GM19452 (cell line): ENCODE results near the gene HOXA6.

Source experiments
- ATAC-seq: cut with Tn5 transposase; IDR thresholded peaks from one replicate; pipeline ENCODE4 v1.9.1; 2021; ENCODE audit not compliant: unreplicated experiment

Gene HOXA6

GRCh38 chr7:27147199-27148030, at the start of gene HOXA6:
Gene HOXA6 (minus strand): TSS chr7:27147774. CDS start chr7:27147749, 25 bp downstream.
- no peak for ATAC-seq

DNA sequence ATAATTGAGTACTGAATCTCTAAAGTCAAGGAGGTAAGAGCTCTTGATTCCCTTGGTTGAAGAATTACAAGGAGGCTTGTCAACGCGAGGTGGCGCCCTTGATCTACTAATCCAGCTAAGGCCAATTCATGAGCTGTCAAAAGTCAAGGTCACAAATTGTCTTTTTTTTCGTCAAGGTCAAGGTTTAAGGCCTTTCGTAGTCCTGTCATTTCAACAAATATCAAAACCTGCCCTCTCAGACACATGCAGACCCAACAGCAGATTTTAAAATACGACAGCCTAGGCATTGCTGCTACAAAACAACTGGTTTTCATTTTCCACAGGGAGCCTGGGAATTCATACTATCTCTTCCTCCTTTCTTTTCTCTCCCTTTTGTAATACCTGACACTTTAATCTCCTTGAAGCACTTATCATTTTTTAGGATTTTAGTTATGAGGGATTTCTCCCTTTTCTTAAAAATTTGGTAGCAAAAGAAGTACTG, 48.8 kb upstream of the HOXA6 start:
- ATAC-seq: no peak

DNA sequence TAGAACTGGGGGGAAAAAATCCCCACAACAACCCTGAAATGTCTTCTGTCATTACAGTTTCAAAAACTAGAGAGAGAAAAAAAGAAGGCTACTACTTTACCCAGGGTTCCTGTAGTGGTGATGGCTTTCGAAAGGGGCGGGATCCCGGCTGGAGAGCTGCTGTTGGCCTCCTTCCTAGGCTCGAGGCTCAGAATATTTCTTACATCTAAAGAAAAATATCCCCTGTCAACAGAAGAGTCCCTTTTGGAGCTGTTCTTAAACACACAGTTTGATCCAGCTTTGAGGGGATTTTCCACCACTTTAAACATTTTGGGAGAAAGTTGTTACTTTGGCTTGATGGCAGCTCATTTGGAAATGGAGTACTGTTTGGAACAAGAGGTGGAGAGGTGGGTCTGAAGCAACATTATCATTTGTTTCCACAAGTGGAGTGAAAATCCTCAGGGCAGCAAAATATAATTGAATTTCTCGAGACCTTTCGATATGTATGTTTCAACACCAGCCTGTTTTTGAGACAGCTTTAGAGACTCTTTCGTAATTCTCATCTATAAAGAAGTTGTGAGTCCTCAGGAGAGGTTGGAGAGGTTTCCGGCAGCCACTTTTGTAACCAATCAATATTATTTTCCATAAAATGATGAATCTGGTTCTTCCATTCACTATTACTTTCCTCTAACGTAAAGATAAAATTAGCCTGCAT, 47.3 kb upstream of the HOXA6 start:
- no peak for ATAC-seq

DNA sequence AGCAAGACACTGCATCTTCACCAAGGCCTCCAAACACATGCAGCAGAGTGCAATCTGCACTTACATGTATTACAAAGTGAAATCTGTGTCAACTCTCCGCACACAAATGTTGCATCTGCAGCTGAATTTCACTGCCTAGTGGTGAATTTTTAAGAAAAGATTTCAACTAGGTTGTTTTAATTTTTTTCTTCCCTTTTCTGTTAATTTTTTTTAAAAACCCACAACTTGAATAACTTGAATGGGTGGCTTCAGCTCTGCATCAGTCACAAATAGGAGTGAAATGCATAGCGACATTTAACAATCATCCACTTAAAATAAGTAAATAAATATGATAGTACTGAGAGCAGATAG, 46.4 kb upstream of the HOXA6 start:
- ATAC-seq: no peak

DNA sequence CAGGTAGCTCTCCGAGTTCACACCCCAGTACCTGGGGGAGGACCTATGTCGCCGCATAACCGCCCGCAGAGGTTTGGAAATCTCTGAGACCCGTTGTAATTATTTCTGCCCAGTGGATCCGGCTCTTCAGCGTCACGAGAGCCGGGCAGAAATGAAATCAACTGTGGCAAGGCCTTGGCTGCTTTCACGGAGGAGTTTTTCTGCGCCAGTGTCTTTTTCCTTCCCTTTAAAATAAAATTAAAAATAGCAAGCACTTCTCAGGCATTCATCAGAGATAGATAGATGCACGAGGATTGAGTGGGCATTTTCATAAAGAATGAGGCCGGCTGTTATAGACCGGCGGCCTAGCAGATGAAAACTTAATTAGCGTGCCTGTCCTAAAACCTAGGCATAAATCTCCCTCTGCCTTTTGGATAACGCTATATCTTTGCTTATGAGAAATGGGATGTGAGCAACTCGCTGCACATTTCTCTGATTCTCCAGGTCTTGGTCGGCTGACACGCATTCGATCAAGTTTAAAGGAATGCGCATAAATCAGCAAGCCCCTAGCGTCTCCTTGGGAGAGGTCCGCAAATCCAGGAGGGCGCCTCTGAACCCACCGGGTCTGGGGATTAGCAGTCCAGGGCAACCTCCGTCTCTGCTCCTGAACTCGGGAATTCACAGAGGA, 45.9 kb upstream of the HOXA6 start:
- ATAC-seq: no peak

- ATAC-seq: no peak
Measured at GRCh38 chr7:27192546-27193334, 45.2 kb upstream of the HOXA6 start.

GRCh38 chr7:27191833-27192545, 44.4 kb upstream of the HOXA6 start:
- no peak for ATAC-seq

DNA sequence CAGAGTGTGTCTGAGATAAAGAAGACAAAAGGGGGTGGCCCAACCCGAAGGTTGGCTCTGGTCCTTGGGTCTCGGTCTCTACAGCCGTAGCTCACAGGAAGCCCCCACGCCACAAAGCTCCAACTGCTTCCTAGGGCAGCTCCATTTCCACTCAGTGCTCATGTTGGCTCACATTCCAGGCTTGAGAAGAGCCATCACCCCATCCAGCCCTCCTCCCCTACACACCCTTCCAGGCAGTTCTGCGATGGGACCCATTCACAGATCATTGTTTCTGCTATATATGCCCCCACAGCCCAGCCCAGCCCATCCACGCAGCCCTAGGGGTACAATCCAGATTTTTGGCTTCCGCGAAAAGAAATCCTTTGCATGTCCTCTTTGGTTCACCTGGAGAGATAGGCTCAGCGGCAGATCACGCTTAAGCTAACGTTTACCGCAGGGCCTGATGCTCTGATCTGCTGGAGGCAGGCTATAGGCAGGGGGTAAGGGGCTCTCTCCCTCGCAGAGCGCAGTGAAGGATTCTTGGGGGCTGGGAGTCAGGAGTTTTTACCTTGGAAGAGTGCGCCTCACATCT, 43.7 kb upstream of the HOXA6 start:
- ATAC-seq: no peak

DNA sequence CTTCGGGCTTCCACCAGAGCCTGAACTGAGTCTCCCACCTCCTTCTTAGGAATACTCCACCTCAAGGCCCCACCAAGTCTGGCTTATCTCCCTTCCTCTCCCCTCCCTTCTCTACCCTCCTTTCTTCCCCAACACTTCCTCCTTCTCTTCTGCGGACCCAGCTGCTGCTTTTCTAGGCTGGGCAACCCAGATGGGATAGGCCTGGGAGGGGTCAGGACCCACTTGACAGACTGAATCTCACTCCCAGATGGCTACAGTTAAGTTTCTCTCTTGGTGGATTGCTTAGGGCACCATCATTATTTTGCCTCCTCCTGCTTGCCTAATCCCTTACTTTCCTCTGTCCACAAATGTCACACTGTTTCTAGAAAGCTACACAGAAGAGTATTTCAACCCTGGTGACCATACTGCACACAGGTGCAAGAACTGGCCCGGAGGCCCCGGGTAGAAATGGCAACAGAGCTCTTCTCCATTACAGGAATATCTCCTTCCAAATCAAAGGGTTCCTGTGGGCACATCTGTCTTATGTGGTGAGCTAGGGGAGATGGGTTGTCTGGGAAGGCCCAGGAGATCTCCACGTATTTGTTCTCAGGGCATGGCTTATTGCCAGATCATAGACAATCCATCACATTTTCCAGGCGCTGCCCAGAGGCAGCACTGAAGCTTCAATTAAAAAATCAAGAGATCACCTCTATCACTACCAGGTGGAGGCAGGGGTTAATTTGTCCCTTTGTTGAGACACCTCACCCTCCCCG, 42.6 kb upstream of the HOXA6 start:
- ATAC-seq: no peak

DNA sequence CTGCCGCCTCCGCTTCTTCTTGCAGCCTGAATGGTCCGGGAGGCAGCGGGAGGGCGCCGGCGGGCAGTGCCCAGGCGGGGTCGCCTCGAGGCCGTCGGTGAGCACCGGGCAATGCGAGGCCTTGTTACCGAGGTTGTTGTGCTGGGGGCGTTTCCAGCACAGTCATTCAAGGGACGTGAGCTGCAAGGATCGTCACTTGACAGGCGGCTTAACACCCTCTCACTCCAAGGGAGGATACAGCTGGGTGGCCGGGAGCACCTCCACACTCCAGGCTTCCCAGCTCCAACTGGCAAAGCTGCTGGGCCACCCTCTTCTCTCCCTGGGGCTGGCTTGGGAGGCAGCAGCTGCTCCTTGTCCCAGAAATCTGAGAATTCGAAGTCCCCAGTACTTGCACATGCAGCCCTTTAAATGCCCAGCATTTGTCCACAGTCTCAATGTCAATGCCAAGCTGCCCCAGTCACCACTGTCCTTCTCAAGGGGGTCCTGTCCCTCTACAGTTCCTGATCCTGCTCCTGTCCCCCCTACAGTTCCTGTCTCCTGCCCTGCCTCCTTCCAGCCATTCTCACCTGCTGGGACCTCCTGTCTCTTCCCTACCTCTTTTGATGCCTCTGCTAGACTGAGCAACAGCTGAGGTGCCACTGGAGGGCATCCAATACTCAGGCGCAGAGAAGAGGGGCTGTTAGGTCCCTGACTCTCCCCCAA, 41.9 kb upstream of the HOXA6 start:
- ATAC-seq: no peak

DNA sequence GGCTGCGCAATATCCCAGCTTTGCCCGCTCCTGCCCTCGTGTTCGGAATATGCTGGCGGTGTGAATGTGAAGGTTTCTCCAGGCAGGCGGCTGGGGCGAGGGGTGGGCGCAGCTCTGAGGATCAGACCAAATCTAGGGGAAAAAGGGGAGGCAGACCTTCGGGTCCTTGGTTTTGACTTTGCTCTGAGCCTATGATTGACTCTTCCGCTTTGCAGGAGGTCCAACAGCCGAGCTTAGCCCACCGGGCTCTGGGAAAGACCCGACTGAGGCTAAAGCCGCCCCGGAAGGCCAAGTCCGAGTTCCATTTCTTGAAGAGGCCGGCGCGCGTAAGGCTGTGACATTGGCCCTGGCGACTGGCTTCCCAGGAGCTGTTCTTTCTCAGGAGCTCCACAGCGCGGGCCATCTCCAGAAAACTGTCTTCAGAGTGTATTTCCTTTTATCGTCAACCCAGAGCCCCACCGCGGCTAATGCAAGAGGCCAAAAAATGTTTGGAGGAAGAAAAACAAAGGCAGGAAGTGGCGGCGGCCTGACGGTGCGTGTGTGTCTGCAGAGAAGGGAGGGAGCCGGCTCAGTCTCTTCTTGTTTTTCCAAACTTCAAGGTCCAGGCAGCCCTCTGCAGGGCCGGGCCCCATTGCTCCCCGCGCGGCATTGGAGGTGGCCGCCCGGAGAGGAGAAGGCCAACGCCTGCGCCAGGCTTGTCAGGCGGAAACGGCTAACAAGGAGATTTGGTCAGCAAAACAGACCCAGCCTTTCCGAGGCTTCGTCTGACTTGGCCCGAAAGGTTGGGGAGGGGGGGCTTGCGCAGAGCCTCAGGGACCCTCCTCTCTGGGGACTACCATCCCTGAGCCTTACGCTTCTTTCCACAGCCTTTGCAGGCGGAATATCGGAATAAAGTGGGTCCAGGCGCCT, 41.1 kb upstream of the HOXA6 start:
- ATAC-seq: no peak

GRCh38 chr7:27187475-27188385, 40.2 kb upstream of the HOXA6 start:
- ATAC-seq: no peak

- no peak for ATAC-seq
Measured at GRCh38 chr7:27186668-27187474, 39.3 kb upstream of the HOXA6 start.

DNA sequence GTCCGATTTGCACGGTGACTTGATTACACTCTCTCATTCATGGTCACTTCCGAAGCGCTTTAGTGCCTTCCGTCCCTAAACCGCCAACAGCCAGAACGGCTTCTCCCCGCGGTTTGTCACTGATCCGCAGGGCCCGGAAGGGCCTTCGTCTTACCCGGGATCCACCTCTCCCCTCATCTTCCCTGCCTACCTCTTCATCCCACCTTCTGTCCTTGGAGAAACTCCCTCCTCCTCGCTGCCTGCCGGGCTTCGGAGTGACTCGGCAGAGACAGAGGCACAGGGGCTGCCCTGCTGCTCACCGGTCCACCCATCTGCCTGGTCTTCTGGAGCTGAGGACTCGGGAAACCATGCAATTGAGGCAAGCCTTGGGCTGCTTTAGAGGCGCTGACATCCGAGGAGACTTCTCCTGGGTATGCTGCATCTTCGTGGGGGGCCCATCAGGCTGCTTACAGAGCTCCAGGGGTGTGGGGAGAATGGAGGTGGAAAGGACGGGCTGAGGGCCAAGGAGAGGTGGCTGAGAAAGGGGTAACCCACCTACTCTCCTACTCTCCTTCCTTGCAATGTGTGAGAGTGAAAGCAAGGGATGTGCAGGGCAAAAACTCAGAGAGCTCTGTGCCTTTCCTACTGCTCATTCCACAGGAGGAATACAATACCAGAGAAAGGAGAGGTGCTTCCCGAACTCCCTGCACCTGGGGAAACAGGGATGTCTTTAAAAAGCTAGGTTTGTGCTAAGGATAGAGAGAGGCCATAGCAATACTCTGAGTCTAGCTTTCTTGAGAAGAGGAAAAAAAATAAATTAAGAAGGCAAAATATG, 38.5 kb upstream of the HOXA6 start:
- ATAC-seq: no peak
